WTC11 (cell line): Measurements from ENCODE around the gene SLC30A4. TPM values are rescaled to one million over a fixed set of nuclear protein-coding genes. Genes with fewer than 3 reads are reported as not detected.

ENCODE experiments used
- ATAC-seq: fragments of 200-7000 bp; cut with Tn5 transposase; 2 replicates; pipeline ENCODE4 v1.10.0; 2021; ENCODE audit warnings: mild to moderate bottlenecking, moderate library complexity
- CTCF ChIA-PET: fragments of 300-600 bp; sonication (Branson Sonifier 250); formaldehyde crosslinking; loops from one replicate; lab custom pipeline; 2021; ENCODE audit warnings: antibody characterized with exemption; lab: Charles Lee
- POLR2A ChIA-PET: fragments of 350-600 bp; sonication (Branson Sonifier 250); formaldehyde crosslinking; loops from one replicate; lab custom pipeline; 2021; ENCODE audit warnings: antibody characterized with exemption; lab: Charles Lee
- DNase-seq: peaks from one replicate; pipeline ENCODE4 v3.0.0; 2021; ENCODE audit warnings: low spot score
- H3K27ac Mint-ChIP-seq: 2 replicates; pipeline ENCODE4 v1.8.0; 2021; ENCODE audit warnings: mixed read lengths
- H3K27me3 Mint-ChIP-seq: 2 replicates; pipeline ENCODE4 v1.8.0; 2021; ENCODE audit warnings: low read depth, mild to moderate bottlenecking, moderate library complexity, mixed read lengths
- H3K36me3 Mint-ChIP-seq: 2 replicates; pipeline ENCODE4 v1.8.0; 2021; ENCODE audit warnings: mixed read lengths
- H3K4me1 Mint-ChIP-seq: 2 replicates; pipeline ENCODE4 v1.8.0; 2022; ENCODE audit warnings: mixed read lengths
- H3K4me3 Mint-ChIP-seq: 2 replicates; pipeline ENCODE4 v1.8.0; 2021; ENCODE audit warnings: mild to moderate bottlenecking, moderate library complexity, mixed read lengths
- H3K9me3 Mint-ChIP-seq: 2 replicates; pipeline ENCODE4 v1.8.0; 2021; ENCODE audit warnings: mixed read lengths
- CTCF ChIP-seq: fragments of 200-600 bp; IDR thresholded peaks from 2 replicates; pipeline ENCODE4 v1.8.0; 2022; ENCODE audit warnings: antibody characterized with exemption
- ESRRA ChIP-seq: sonication (generic); formaldehyde crosslinking; IDR thresholded peaks from 2 replicates; pipeline ENCODE4 v1.8.1; 2022; ENCODE audit warnings: mild to moderate bottlenecking, missing genetic modification reagents, borderline replicate concordance
- FOXP1 ChIP-seq: sonication (generic); formaldehyde crosslinking; IDR thresholded peaks from 2 replicates; pipeline ENCODE4 v1.8.0; 2022; ENCODE audit warnings: missing genetic modification reagents, mild to moderate bottlenecking, moderate library complexity, borderline replicate concordance
- GTF2I ChIP-seq: fragments of 250-450 bp; sonication (Bioruptor Pico); conservative IDR thresholded peaks from 2 replicates; pipeline ENCODE4 v1.4.0; 2021; ENCODE audit warnings: mild to moderate bottlenecking
- HMGA2 ChIP-seq: fragments of 250-450 bp; sonication (Bioruptor Pico); IDR thresholded peaks from 2 replicates; pipeline ENCODE4 v1.4.0; 2021; ENCODE audit warnings: mild to moderate bottlenecking, moderate library complexity
- MYBL2 ChIP-seq: sonication (generic); formaldehyde crosslinking; IDR thresholded peaks from 2 replicates; pipeline ENCODE4 v1.8.1; 2023; ENCODE audit warnings: mild to moderate bottlenecking, moderate library complexity, missing genetic modification reagents
- NR1H2 ChIP-seq: sonication (generic); formaldehyde crosslinking; IDR thresholded peaks from 2 replicates; pipeline ENCODE4 v1.9.0; 2021; ENCODE audit warnings: mild to moderate bottlenecking, moderate library complexity, missing genetic modification reagents
- PRRX2 ChIP-seq: fragments of 250-450 bp; sonication (Bioruptor Pico); IDR thresholded peaks from 2 replicates; pipeline ENCODE4 v1.8.0; 2021; ENCODE audit warnings: mild to moderate bottlenecking
- STAT6 ChIP-seq: sonication (generic); formaldehyde crosslinking; conservative IDR thresholded peaks from 2 replicates; pipeline ENCODE4 v1.8.1; 2023; ENCODE audit warnings: mild to moderate bottlenecking, low read depth, missing genetic modification reagents, moderate library complexity
- ZBTB43 ChIP-seq: sonication (generic); formaldehyde crosslinking; IDR thresholded peaks from 2 replicates; pipeline ENCODE4 v1.8.1; 2023; ENCODE audit warnings: mild to moderate bottlenecking, missing genetic modification reagents
- total RNA-seq: library from RNA; stranded (reverse); gene quantifications from 3 replicates; pipeline ENCODE4 v1.2.3, GENCODE V29; 2021

SLC30A4 gene
- total RNA-seq, 1 experiment from 2014 or later, result 0.04 TPM

GRCh38 chr15:45457641-45458539 is 64.7 kb downstream of the SLC30A4 start:
- Mint-ChIP-seq H3K36me3 (peaks cover 2% of the 10 kb centered on the region; the same call in 1 of the 2 replicates), H3K9me3 (peaks cover 12% of the 10 kb centered on the region), H3K4me1 (peaks cover 12% of the 10 kb centered on the region), H3K4me3 (peak overlapping the region; percentile 54), H3K27me3 (peaks cover 55% of the 10 kb centered on the region)
- peak; percentile 62 for DNase-seq
- TF ChIP-seq HMGA2 (CRISPR knock-in tag), result no peak
- TF ChIP-seq CTCF, result peak; percentile 83
- TF ChIP-seq, all 79 proteins: peak for 1
- CTCF ChIA-PET, result interaction anchor here (0.6 to 3.1 kb wide), 34 partner anchors 9 to 300 kb away, joined by 3 to 25 read pairs (median 4); no protein-coding TSS in a partner anchor
- POLR2A ChIA-PET, result no interaction called here
- H3K27ac Mint-ChIP-seq, result peak overlapping the region; percentile 91; the same call in 1 of the 2 replicates
- ATAC-seq, result peak; percentile 81

GRCh38 chr15:45457220-45457619 is 65.3 kb downstream of the SLC30A4 start:
- Mint-ChIP-seq H3K9me3 (peaks cover 17% of the 10 kb centered on the region), H3K27me3 (peaks cover 59% of the 10 kb centered on the region), H3K4me1 (peaks cover 12% of the 10 kb centered on the region), H3K4me3 (no peak overlapping the region), H3K36me3 (peaks cover 7% of the 10 kb centered on the region)
- ChIA-PET CTCF (interaction anchor here (0.6 to 3.1 kb wide), 36 partner anchors 9 to 339 kb away, joined by 3 to 25 read pairs (median 4); a partner anchor contains a TSS), POLR2A (no interaction called here)
- ATAC-seq (peak; percentile 55), DNase-seq (no peak)
- TF ChIP-seq NR1H2 (CRISPR knock-in tag) (no peak), PRRX2 (CRISPR knock-in tag) (no peak)
- TF ChIP-seq, all 79 proteins: peak for 0
- no peak overlapping the region for H3K27ac Mint-ChIP-seq

GRCh38 chr15:45456212-45457106 is 66.1 kb downstream of the SLC30A4 start:
- H3K27ac Mint-ChIP-seq, result no peak overlapping the region
- no peak overlapping the region for H3K4me3 Mint-ChIP-seq
- ATAC-seq (no peak), DNase-seq (no peak)
- peaks cover 56% of the 10 kb centered on the region for H3K27me3 Mint-ChIP-seq
- peaks cover 13% of the 10 kb centered on the region for H3K36me3 Mint-ChIP-seq
- CTCF ChIA-PET, result interaction anchor here (0.6 to 3.1 kb wide), 31 partner anchors 9 to 338 kb away, joined by 3 to 25 read pairs (median 4); a partner anchor contains a TSS
- peaks cover 12% of the 10 kb centered on the region for H3K4me1 Mint-ChIP-seq
- no peak for TF ChIP-seq STAT6 (CRISPR knock-in tag)
- H3K9me3 Mint-ChIP-seq, result peaks cover 22% of the 10 kb centered on the region
- POLR2A ChIA-PET, result no interaction called here

GRCh38 chr15:45454814-45455213 is 67.7 kb downstream of the SLC30A4 start:
- ATAC-seq (no peak), DNase-seq (no peak)
- Mint-ChIP-seq H3K4me3 (no peak overlapping the region), H3K36me3 (peaks cover 16% of the 10 kb centered on the region), H3K4me1 (peaks cover 12% of the 10 kb centered on the region), H3K27me3 (peaks cover 47% of the 10 kb centered on the region), H3K27ac (no peak overlapping the region), H3K9me3 (peaks cover 26% of the 10 kb centered on the region)
- ChIA-PET CTCF (interaction anchor here (1.9 kb wide), 1 partner anchor 119 kb away, joined by 4 read pairs; no protein-coding TSS in a partner anchor), POLR2A (no interaction called here)
- TF ChIP-seq FOXP1 (CRISPR knock-in tag) (no peak), ZBTB43 (CRISPR knock-in tag) (no peak), MYBL2 (CRISPR knock-in tag) (no peak), GTF2I (CRISPR knock-in tag) (no peak), ESRRA (no peak)
